Cardiac fibroblast (primary cell): Measurements from ENCODE around the gene SDHB.

Experiments used
- DNase-seq, 2 donors: peaks; one replicate each; pipeline versions ENCODE4 v3.0.0 to v3.0.0-alpha.2; 2010; ENCODE audit warnings: low read depth in 2 of 2
- H3K4me3 ChIP-seq, 2 donors: replicated peaks in 1 of 2; 1 replicate in 1 of 2; 2 replicates in 1 of 2; pipeline ENCODE4 v1.5.1; 2011; ENCODE audit warnings: low read depth in 2 of 2, low read length in 2 of 2, mild to moderate bottlenecking in 2 of 2, moderate library complexity in 1 of 2
- CTCF ChIP-seq: IDR thresholded peaks from one replicate; pipeline ENCODE4 v1.5.1; 2011; ENCODE audit warnings: low read depth, mild to moderate bottlenecking, low read length, inconsistent platforms

Gene SDHB

GRCh38 chr1:17039522-17039921 lies 14.3 kb downstream of the SDHB start:
- no peak overlapping the region for H3K4me3 ChIP-seq
- DNase-seq, result no peak
- no peak for TF ChIP-seq CTCF

GRCh38 chr1:17033481-17033880 lies 20.4 kb downstream of the SDHB start:
- no peak for TF ChIP-seq CTCF
- DNase-seq, result no peak
- no peak overlapping the region for H3K4me3 ChIP-seq

DNA sequence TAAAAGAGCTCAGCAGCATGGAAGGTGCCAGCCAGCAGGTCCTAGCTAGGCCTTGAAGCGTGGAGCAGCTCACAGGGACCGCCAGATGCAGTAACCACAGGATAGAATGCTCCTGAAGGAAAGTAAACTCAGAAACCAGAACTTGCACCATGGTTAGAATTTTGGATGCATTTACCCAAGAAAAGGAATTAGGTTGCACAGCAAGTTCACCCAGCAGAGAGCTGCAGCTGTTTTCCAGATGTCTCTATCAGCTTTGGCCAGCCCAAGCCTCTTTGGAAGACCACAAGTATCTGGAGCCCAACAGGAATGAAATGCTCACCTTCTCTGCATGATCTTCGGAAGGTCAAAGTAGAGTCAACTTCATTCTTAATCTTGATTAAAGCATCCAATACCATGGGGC lies 21.1 kb downstream of the SDHB start:
- TF ChIP-seq CTCF, result no peak
- DNase-seq, result no peak

DNA sequence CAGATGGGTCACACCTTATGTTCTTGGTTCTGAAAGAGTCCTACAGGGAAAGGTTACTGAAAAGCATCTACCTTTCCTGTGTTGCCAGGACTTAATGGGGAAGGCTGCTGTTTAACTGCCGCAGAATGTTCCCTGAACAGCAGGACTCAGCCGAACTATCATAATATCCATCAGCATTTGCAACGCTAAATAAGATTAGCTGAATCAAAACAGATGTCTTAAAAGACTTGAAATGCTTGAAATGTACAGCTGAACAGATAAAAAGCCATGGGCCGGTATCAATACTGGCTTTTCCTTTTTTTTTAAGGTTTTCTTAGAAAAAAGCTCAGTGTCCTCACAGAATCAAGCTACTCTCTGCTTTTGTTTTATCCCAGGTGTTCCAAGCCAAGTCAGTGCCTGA lies 22.4 kb downstream of the SDHB start:
- no peak overlapping the region for H3K4me3 ChIP-seq
- no peak for DNase-seq
- TF ChIP-seq CTCF, result no peak

More for the DNA sequence above, 21.1 kb downstream of the SDHB start:
- H3K4me3 ChIP-seq, result no peak overlapping the region

GRCh38 chr1:17030206-17030605 lies 23.6 kb downstream of the SDHB start:
- no peak for TF ChIP-seq CTCF
- no peak for DNase-seq
- no peak overlapping the region for H3K4me3 ChIP-seq

- no peak for DNase-seq
Measured at GRCh38 chr1:17028662-17029188, 25.1 kb downstream of the SDHB start.

More at GRCh38 chr1:17028662-17029188, 25.1 kb downstream of the SDHB start:
- TF ChIP-seq CTCF, result no peak
- H3K4me3 ChIP-seq, result no peak overlapping the region
